CD4-positive, alpha-beta T cell treated with Interferon gamma for 1 hour (primary cell): Measurements from ENCODE around the gene HDGF.

ENCODE experiments used
- DNase-seq: peaks from one replicate; pipeline ENCODE4 v3.0.0-alpha.2; 2020

The HDGF gene

GRCh38 chr1:156745881-156746280 lies 5.6 kb downstream of the HDGF start:
- no peak for DNase-seq

GRCh38 chr1:156744786-156745419 lies 6.6 kb downstream of the HDGF start:
- no peak for DNase-seq

DNA sequence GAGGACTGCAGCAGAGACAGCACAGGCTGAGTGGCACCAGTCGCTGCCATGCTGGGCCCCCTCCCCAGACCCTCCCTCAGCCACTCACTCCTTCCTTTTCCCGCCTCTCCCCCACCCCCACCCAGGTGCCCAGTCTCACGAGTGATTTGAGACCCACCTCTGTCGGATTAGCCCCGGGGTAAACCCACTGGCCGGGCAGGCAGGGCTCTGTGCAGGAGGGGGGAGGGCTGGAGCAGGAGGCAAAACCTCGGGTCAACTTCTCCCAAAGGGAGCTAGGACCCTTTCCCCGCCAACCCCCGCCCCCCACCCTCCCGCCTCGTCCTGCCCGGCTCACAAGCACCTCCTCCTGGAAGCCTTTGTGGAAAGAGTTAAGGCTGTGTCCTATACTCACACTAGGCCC lies 7.1 kb downstream of the HDGF start:
- no peak for DNase-seq

- DNase-seq: no peak
Observed at GRCh38 chr1:156743367-156744302, 7.8 kb downstream of the HDGF start.

GRCh38 chr1:156742801-156743200 lies 8.7 kb downstream of the HDGF start:
- DNase-seq: no peak

DNA sequence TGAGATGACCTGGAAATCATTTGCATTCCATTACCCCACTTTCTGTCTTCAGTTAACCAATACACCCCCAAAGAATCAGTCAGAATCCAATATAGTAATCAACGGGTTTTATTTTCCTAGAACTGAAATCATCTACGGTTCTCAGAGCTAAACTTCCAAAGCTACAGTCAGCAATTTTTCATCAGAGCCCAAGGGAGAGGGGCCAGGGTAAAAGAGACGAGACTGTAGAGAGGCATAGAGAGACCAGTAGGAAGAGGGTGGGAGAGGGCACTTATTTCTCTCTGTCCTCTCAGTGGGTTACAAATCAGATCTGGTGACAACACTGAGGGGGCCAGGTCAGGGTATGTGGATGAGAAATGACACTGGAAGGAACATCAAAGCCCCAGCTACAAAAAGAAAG lies 9.5 kb downstream of the HDGF start:
- DNase-seq: no peak

DNA sequence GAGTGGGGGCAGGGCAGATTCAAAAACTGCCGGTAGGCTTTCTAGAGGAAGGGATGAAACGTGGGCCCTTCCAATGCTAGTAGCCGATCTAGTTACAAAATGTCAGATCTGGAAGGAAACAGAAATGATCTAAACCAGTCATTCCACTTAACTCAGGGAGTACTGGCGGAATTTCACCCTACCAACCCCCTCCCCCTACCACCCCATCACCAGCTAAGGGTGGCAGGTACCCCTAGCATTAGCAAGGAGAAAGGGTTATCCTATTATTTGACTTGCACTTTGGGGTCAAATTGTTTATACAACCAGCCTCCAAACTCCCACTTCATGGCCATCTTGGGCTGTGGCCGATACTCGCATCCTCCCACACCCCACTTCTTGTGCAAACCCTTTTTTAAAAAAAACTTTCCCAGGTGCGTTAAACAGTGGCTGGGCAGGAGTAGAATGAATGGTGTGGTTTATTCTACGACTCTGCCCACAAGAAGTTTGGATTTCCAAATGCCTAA lies 9.9 kb downstream of the HDGF start:
- no peak for DNase-seq

- peak; percentile 99 for DNase-seq
Observed at GRCh38 chr1:156740741-156741480, 10.6 kb downstream of the HDGF start, which contains the start of gene MRPL24. TSS of gene MRPL24 (minus strand) at chr1:156741088. CDS start at chr1:156738704, 2,384 bp downstream.

DNA sequence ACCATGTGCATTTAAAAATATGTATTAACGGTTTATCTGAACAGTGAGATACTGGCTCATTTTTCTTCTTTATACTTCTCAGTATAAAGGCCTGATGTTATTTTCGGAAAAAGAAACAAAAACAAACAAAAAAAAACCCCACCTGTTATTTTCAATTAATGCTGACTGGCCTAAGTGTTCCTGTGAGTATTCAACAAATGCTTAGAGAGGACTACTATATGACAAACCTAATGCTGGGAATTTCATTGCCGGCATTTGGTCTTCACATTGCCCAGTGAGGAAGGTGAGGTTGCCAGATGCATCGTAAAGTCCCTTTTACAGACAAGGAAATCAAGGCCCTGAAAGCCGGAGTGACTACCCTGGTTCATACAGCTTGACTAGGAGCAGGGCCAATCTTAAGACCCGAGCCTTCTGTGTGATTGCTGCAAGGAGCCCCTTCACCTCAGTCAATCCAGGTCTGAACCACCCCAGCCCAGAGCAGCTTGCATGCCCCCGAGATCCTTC lies 11.2 kb downstream of the HDGF start:
- DNase-seq: no peak

- no peak for DNase-seq
Observed at GRCh38 chr1:156738916-156739315, 12.6 kb downstream of the HDGF start.

DNA sequence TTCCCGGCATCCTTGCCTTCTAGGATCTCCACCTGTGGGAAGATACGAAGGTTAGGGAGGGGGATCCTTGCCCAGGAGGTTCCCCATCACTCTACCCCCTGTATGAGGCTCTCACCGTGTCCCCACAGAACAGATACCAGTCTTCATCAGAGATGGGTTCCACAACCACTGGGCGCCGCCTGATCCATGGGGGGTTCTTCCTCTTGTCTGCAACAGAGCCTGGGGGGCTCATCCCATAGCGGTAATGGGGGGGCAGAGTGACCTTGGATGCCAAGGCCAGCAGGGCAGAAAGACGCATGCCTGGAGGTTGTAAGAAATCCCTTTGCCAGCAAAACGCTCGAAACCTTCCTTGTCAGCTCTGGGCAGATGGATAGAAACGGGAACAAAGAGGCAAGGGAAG lies 13.1 kb downstream of the HDGF start:
- no peak for DNase-seq

GRCh38 chr1:156733989-156734584 lies 17.4 kb downstream of the HDGF start:
- DNase-seq: no peak

DNA sequence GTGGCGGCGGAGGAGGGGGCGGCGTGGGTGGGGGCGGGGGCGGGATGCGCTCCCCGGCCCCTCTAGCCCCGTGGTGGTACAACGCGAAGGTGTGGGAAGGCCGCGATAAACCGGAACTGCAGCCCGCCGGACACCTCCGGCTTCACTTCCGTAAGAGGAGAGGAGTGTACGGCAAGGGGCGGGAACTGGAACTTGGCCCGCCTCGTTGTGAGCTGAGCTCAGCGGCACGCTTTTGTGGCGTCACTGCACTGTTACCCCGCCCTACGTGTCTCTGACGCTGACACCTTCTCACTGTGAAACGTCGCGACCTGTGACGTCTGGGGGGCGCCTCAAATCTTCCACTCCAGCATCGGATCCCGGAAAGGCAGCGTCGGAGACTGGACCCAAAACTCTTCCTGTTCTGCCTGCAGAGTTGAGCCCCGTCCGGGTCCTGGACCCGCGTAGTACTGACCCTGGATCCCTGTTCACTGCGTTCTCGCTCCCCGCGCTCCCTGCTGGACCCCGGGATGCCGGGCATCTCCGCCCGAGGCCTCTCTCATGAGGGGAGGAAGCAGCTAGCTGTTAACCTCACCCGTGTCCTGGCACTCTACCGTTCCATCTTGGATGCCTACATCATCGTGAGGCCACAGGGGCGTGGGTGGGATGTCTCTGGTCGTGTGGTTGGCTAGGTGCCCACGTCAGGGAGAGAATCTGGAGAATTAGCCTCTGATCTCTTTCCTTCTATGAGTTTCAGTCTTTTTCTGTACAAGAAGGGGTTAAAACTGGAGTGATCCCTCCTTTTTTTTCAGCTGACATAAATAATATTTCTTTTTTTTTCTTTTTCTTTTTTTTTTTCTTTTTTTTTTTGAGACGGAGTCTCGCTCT lies 22.6 kb downstream of the HDGF start, which contains the start of gene ISG20L2:
Gene ISG20L2 (minus strand): TSS at position 168 of the 864 bp plus-strand sequence. CDS start 1,114 bp downstream, outside the sequence.
- peak; percentile 97 for DNase-seq

DNA sequence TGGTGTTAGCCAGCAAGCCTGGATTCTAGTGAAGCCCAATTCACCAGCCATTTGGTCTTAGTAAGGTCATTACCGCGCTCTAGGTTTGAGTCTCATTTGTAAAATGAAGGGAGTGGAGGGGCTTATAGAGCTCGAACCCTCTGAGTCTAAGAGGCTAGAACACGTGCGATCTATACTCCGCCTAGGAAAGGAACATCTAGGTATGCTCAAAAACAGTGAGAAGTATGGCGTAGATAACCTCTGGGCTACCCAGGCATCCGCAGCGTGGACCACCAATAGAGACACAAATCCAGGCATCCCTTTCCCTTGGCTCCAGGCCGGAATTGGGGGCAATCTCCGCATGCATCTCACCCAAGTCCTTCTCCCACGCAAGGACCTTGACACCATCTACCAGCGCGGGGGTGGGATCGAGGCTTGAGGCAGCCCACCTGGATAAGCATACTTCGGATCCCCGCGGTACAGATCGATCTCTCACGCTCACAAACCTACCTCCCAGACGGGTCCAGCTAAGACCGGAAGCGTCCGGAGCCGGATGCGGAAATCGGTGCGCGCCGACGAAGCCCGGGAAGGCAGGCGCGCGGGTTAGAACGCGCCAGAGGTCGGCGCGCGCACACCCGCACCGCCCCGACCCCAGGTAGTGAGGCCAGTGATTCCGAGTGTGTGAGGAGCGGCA lies 23.4 kb downstream of the HDGF start, which contains the start of gene METTL25B:
Gene METTL25B (plus strand): TSS at position 544 of the 673 bp plus-strand sequence. CDS start 636 bp downstream, outside the sequence.
- DNase-seq: no peak

- DNase-seq: no peak
Observed at GRCh38 chr1:156727492-156727891, 24.0 kb downstream of the HDGF start.

- DNase-seq: peak; percentile 37
Observed at GRCh38 chr1:156726549-156727226, 24.8 kb downstream of the HDGF start.

DNA sequence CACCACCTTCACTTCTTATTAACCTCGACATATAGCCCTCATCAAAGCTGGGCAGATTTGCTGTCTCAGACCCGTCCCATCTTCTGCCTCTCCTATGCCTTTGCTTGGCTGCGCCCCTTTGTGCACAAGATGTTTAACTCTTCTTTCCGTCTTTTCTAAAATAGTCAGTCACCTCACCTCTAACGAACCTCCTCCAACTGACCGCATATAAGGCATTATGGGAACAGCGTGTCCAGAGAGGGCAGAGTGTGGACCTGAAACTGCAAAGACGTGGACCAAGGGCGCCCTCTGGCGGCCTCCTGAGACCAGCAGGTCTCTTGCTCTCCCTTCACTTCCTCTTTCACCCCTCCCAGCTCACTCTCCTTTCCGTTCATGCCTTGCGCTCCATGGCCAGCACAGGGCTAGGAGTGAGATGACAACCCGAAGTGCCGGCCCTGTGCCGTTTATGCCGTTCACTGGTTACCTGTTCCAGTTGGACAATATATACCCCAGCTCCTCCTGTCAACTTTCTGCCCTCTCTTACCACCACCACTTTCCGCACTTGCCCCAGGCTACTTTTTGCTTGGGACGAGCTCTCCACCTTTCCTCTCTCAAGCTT lies 25.7 kb downstream of the HDGF start:
- peak; percentile 79 for DNase-seq

DNA sequence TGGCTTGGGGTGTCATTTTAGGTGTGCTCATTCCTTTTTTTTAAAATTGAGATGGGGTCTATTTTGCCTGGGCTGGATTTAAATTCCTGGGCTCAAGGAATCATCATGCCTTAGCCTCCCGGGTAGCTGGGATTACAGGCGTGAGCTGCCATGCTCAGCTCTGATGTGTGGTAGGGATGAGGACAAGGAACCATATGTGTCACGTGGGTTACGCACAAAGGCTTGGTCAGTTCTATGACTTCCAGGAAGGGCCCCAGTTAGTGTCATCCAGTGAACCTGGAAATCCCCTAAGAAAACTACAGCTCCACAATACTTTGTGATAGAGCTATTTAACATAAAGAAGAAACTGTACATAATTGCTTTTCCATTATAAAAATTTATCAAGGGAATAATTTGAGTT lies 29.9 kb downstream of the HDGF start:
- no peak for DNase-seq

DNA sequence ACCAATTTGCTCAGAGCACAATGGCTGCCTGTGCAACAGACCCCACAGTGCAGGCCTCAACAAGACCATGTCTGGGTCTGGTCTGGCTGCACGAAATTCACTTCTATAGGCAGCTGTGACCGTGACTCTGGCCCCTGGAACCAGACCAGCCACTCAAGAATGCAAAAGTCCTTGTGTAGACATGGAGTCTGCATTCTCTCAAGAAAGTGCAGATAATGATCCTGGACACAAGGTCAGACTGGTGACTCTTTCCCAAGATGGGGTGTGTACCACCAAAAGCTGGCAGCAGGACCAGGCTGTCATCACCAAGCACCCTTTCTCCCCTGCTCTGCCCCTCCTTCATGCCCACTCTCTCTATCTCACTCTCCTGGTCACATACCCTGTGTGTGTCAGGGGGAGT lies 30.3 kb downstream of the HDGF start:
- no peak for DNase-seq

DNA sequence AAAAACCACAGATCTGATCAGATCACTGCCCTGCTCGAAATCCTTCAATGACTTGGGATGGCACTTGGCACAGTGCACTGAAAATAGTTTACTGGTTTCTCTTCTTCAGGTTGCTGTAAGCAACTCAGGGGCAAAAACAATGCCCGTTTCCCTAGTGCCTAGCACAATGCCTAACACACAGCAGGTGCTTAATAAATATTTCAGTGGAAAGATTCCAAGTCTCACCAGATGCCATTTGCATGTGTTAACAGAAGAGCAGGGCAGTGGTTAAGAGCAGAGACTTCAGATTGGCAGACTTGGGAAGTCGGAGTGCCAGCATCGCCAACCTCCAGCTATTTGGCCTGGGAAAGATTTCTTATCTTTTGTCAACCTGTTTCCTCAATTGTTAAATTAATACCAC lies 34.1 kb downstream of the HDGF start:
- no peak for DNase-seq
